PC-3 (cell line): ENCODE measurements around the gene ZNF195. TPM values are rescaled to one million over a fixed set of nuclear protein-coding genes. Genes with fewer than 3 reads are reported as not detected.

ENCODE experiments used
- ATAC-seq: fragments of 200-7000 bp; cut with Tn5 transposase; 2 replicates; pipeline ENCODE4 v1.9.1; 2020; ENCODE audit warnings: mild to moderate bottlenecking, moderate library complexity
- BruUV-seq: library from RNA; stranded (reverse); fragments of 400-500 nt; replicated peaks from 2 replicates; lab custom pipeline; 2021; lab: Mats Ljungman, UMichigan
- CTCF ChIA-PET: fragments of 300-600 bp; sonication (Branson Sonifier 250); formaldehyde crosslinking; loops from one replicate; lab custom pipeline; 2022; ENCODE audit warnings: antibody characterized with exemption; lab: Charles Lee
- POLR2A ChIA-PET: fragments of 300-600 bp; sonication (Branson Sonifier 250); formaldehyde crosslinking; loops from one replicate; lab custom pipeline; 2022; ENCODE audit warnings: antibody characterized with exemption; ENCODE audit not compliant: unreplicated experiment; lab: Charles Lee
- DNase-seq: peaks from one replicate; pipeline ENCODE4 v3.0.0-alpha.2; 2015
- H2AFZ ChIP-seq: fragments of 300-600 bp; sonication (generic); 2 replicates; pipeline ENCODE4 v1.6.0; 2016; ENCODE audit warnings: antibody characterized with exemption, low read length
- H3F3A ChIP-seq: fragments of 300-600 bp; sonication (generic); one replicate; pipeline ENCODE4 v1.6.0; 2017; ENCODE audit warnings: antibody characterized with exemption, low read length, control low read depth, mild to moderate bottlenecking; ENCODE audit not compliant: unreplicated experiment
- H3K27ac ChIP-seq: fragments of 300-600 bp; sonication (generic); 2 replicates; pipeline ENCODE4 v1.5.1; 2016; ENCODE audit warnings: mild to moderate bottlenecking, low read length
- H3K27me3 ChIP-seq: fragments of 300-600 bp; sonication (generic); 2 replicates; pipeline ENCODE4 v1.6.1; 2016; ENCODE audit warnings: low read length, mixed read lengths
- H3K36me3 ChIP-seq: fragments of 300-600 bp; sonication (generic); 2 replicates; pipeline ENCODE4 v1.6.1; 2016; ENCODE audit warnings: low read depth, mixed run types, low read length, mixed read lengths
- H3K4me1 ChIP-seq: fragments of 300-600 bp; sonication (generic); 2 replicates; pipeline ENCODE4 v1.5.1; 2016; ENCODE audit warnings: low read length; ENCODE audit not compliant: insufficient read depth
- H3K4me2 ChIP-seq: fragments of 300-600 bp; sonication (generic); 2 replicates; pipeline ENCODE4 v1.6.0; 2016; ENCODE audit warnings: low read length
- H3K4me3 ChIP-seq: fragments of 300-600 bp; sonication (generic); 2 replicates; pipeline ENCODE4 v1.5.1; 2016; ENCODE audit warnings: mild to moderate bottlenecking, low read length, mixed read lengths
- H3K79me2 ChIP-seq: fragments of 300-600 bp; sonication (generic); 2 replicates; pipeline ENCODE4 v1.6.1; 2017; ENCODE audit warnings: low read length, mixed read lengths
- H3K9ac ChIP-seq: fragments of 300-600 bp; sonication (generic); 2 replicates; pipeline ENCODE4 v1.6.0; 2016; ENCODE audit warnings: mild to moderate bottlenecking, low read length
- H3K9me2 ChIP-seq: fragments of 300-600 bp; sonication (generic); replicated peaks from 2 replicates; pipeline ENCODE4 v1.6.1; 2016; ENCODE audit warnings: mixed run types, low read length, mixed read lengths
- H3K9me3 ChIP-seq: fragments of 300-600 bp; sonication (generic); 2 replicates; pipeline ENCODE4 v1.6.1; 2016; ENCODE audit warnings: low read length, mixed read lengths
- H4K20me1 ChIP-seq: fragments of 300-600 bp; sonication (generic); 2 replicates; pipeline ENCODE4 v1.6.1; 2016; ENCODE audit warnings: low read length, mixed read lengths
- CTCF ChIP-seq: fragments of 300-600 bp; sonication (generic); conservative IDR thresholded peaks from 2 replicates; pipeline ENCODE4 v1.5.1; 2017; ENCODE audit warnings: antibody characterized with exemption, low read depth, mild to moderate bottlenecking, low read length
- EZH2 ChIP-seq: fragments of 300-600 bp; sonication (generic); IDR thresholded peaks from one replicate; pipeline ENCODE4 v1.6.1; 2017; ENCODE audit warnings: antibody characterized with exemption, mild to moderate bottlenecking, low read length; ENCODE audit not compliant: unreplicated experiment
- EZH2phosphoT487 ChIP-seq: fragments of 300-600 bp; sonication (generic); IDR thresholded peaks from 2 replicates; pipeline ENCODE4 v1.6.1; 2018; ENCODE audit warnings: mild to moderate bottlenecking, antibody characterized with exemption, low read length, borderline replicate concordance
- intact Hi-C: fragments of 100-400 bp; cut with micrococcal nuclease; formaldehyde crosslinking; loops from 2 replicates; pipeline ENCODE4 v1.9.0; 2023
- total RNA-seq: library from RNA; depleted of rRNA; stranded (reverse); fragments of >200 nt; gene quantifications from 2 replicates; pipeline ENCODE4 v1.2.3, GENCODE V29; 2014

The ZNF195 gene
- total RNA-seq, 1 experiment from 2014 or later = 47.9 TPM

GRCh38 chr11:3347127-3347526, 31.8 kb downstream of the ZNF195 start:
- Histone ChIP-seq H3K4me3 (no peak overlapping the region), H3K9me2 (no peaks in the 10 kb centered on the region), H3K9ac (no peak overlapping the region), H3F3A (no peaks in the 10 kb centered on the region), H3K4me1 (no peaks in the 10 kb centered on the region), H3K9me3 (no peaks in the 10 kb centered on the region), H4K20me1 (no peaks in the 10 kb centered on the region), H3K4me2 (no peak overlapping the region), H3K27me3 (peaks cover 24% of the 10 kb centered on the region), H3K36me3 (no peaks in the 10 kb centered on the region; the same call in 1 of the 2 replicates), H3K79me2 (no peaks in the 10 kb centered on the region), H2AFZ (no peak overlapping the region), H3K27ac (no peak overlapping the region)
- CTCF ChIA-PET = no interaction called here
- DNase-seq (no peak), ATAC-seq (no peak)
- intact Hi-C loops = loop anchor here (10.0 kb wide), 1 partner anchor 58 kb away; no protein-coding TSS in a partner anchor
- TF ChIP-seq CTCF = no peak
- no peak for TF ChIP-seq EZH2phosphoT487
- no peak for TF ChIP-seq EZH2
- POLR2A ChIA-PET = no interaction called here
- no TSS peak for BruUV-seq

- BruUV-seq = no TSS peak
- Histone ChIP-seq H3K27ac (no peak overlapping the region), H3K9me2 (no peaks in the 10 kb centered on the region), H3K9me3 (no peaks in the 10 kb centered on the region), H3K79me2 (no peaks in the 10 kb centered on the region), H3K4me2 (no peak overlapping the region), H4K20me1 (no peaks in the 10 kb centered on the region), H2AFZ (no peak overlapping the region), H3F3A (no peaks in the 10 kb centered on the region), H3K27me3 (peaks cover 24% of the 10 kb centered on the region), H3K4me1 (no peaks in the 10 kb centered on the region), H3K9ac (no peak overlapping the region), H3K36me3 (no peaks in the 10 kb centered on the region; the same call in 1 of the 2 replicates), H3K4me3 (no peak overlapping the region)
- DNase-seq = no peak
- ChIA-PET CTCF (no interaction called here), POLR2A (no interaction called here)
- intact Hi-C loops = loop anchor here (10.0 kb wide), 1 partner anchor 58 kb away; no protein-coding TSS in a partner anchor
- TF ChIP-seq EZH2phosphoT487 = no peak
- TF ChIP-seq CTCF = no peak
- TF ChIP-seq EZH2 = no peak
- no peak for ATAC-seq
These were observed 32.4 kb downstream of the ZNF195 start for GRCh38 chr11:3346587-3346986.

GRCh38 chr11:3345736-3346135, 33.2 kb downstream of the ZNF195 start:
- H3K4me3 ChIP-seq = no peak overlapping the region
- no peak for TF ChIP-seq EZH2phosphoT487
- TF ChIP-seq EZH2 = no peak

More at GRCh38 chr11:3345736-3346135, 33.2 kb downstream of the ZNF195 start:
- no TSS peak for BruUV-seq
- Histone ChIP-seq H3F3A (no peaks in the 10 kb centered on the region), H3K4me1 (no peaks in the 10 kb centered on the region), H3K9ac (no peak overlapping the region), H2AFZ (no peak overlapping the region), H3K9me3 (no peaks in the 10 kb centered on the region), H3K36me3 (no peaks in the 10 kb centered on the region; the same call in 1 of the 2 replicates), H4K20me1 (no peaks in the 10 kb centered on the region), H3K9me2 (no peaks in the 10 kb centered on the region), H3K27ac (no peak overlapping the region), H3K27me3 (peaks cover 24% of the 10 kb centered on the region), H3K79me2 (no peaks in the 10 kb centered on the region), H3K4me2 (no peak overlapping the region)
- intact Hi-C loops = loop anchor here (10.0 kb wide), 1 partner anchor 59 kb away; no protein-coding TSS in a partner anchor
- ATAC-seq = no peak
- no peak for DNase-seq
- POLR2A ChIA-PET = no interaction called here
- CTCF ChIA-PET = no interaction called here
